Measurements from ENCODE around the gene ZNF772.
"Not testable (repeated sequence)": the region's sequence is repeated elsewhere in the genome, so short reads cannot be mapped to it uniquely, and the experiment has no call there.

ZNF772 gene

GRCh38 chr19:57477191-57478008 is at the start of gene ZNF772:
Gene ZNF772 (minus strand): TSS chr19:57477566. CDS start chr19:57477309, 257 bp downstream.
- peak; percentile 72 to 79 for DNase-seq (ENCODE audit: low read depth in 2 of 2, low spot score in 1 of 2)

GRCh38 chr19:57518021-57518420 is 40.7 kb upstream of the ZNF772 start:
- not testable (repeated sequence) for DNase-seq (ENCODE audit: low read depth in 2 of 2, low spot score in 1 of 2)

GRCh38 chr19:57515255-57515654 is 37.9 kb upstream of the ZNF772 start:
- DNase-seq (ENCODE audit: low read depth in 2 of 2, low spot score in 1 of 2), result no peak

GRCh38 chr19:57512845-57513244 is 35.5 kb upstream of the ZNF772 start:
- no peak for DNase-seq (ENCODE audit: low read depth in 2 of 2, low spot score in 1 of 2)

- DNase-seq (ENCODE audit: low read depth in 2 of 2, low spot score in 1 of 2), result no peak
Observed at GRCh38 chr19:57511484-57511883, 34.1 kb upstream of the ZNF772 start.

- DNase-seq (ENCODE audit: low read depth in 2 of 2, low spot score in 1 of 2), result no peak
Observed at GRCh38 chr19:57506163-57506562, 28.8 kb upstream of the ZNF772 start.

GRCh38 chr19:57500400-57500799 is 23.0 kb upstream of the ZNF772 start:
- not testable (repeated sequence) for DNase-seq (ENCODE audit: low read depth in 2 of 2, low spot score in 1 of 2)

- peak; percentile 92 to 93 for DNase-seq (ENCODE audit: low read depth in 2 of 2, low spot score in 1 of 2)
Observed at GRCh38 chr19:57499680-57500395, 22.5 kb upstream of the ZNF772 start, which contains the start of gene ZNF773. Gene ZNF773 (plus strand): TSS chr19:57499938. CDS start chr19:57500081, 143 bp downstream.

GRCh38 chr19:57499332-57499679 is 21.9 kb upstream of the ZNF772 start:
- not testable (repeated sequence) for DNase-seq (ENCODE audit: low read depth in 2 of 2, low spot score in 1 of 2)

- not testable (repeated sequence) for DNase-seq (ENCODE audit: low read depth in 2 of 2, low spot score in 1 of 2)
Observed at GRCh38 chr19:57488299-57488644, 10.9 kb upstream of the ZNF772 start.

GRCh38 chr19:57487477-57488298 is 10.3 kb upstream of the ZNF772 start, which contains the start of gene ZNF419:
Gene ZNF419 (plus strand): TSS chr19:57487750. CDS start chr19:57487951, 201 bp downstream.
- DNase-seq (ENCODE audit: low read depth in 2 of 2, low spot score in 1 of 2), result peak; percentile 88 to 89

GRCh38 chr19:57473646-57474045 is 3.7 kb downstream of the ZNF772 start:
- no peak for DNase-seq (ENCODE audit: low read depth in 2 of 2, low spot score in 1 of 2)

- DNase-seq (ENCODE audit: low read depth in 2 of 2, low spot score in 1 of 2), result no peak
Observed at GRCh38 chr19:57466489-57466888, 10.9 kb downstream of the ZNF772 start.

GRCh38 chr19:57465680-57466381 is 11.5 kb downstream of the ZNF772 start:
- no peak for DNase-seq (ENCODE audit: low read depth in 2 of 2, low spot score in 1 of 2)

GRCh38 chr19:57452307-57452706 is 25.1 kb downstream of the ZNF772 start:
- no peak for DNase-seq (ENCODE audit: low read depth in 2 of 2, low spot score in 1 of 2)

GRCh38 chr19:57443121-57443696 is 34.2 kb downstream of the ZNF772 start:
- no peak for DNase-seq (ENCODE audit: low read depth in 2 of 2, low spot score in 1 of 2)

- no peak for DNase-seq (ENCODE audit: low read depth in 2 of 2, low spot score in 1 of 2)
Observed at GRCh38 chr19:57441979-57442752, 35.2 kb downstream of the ZNF772 start.

GRCh38 chr19:57438925-57439324 is 38.4 kb downstream of the ZNF772 start:
- DNase-seq (ENCODE audit: low read depth in 2 of 2, low spot score in 1 of 2), result no peak

GRCh38 chr19:57437931-57438330 is 39.4 kb downstream of the ZNF772 start:
- DNase-seq (ENCODE audit: low read depth in 2 of 2, low spot score in 1 of 2), result no peak

GRCh38 chr19:57436417-57436816 is 40.9 kb downstream of the ZNF772 start:
- DNase-seq (ENCODE audit: low read depth in 2 of 2, low spot score in 1 of 2), result no peak

All from stimulated activated CD8-positive, alpha-beta memory T cell treated with anti-CD3 and anti-CD28 coated beads, Interleukin-4, amount 100 ng/mL, for 4 hours (primary cell).